Astrocyte (in vitro differentiated cells and primary cell): ENCODE results near the gene EDA. TPM values are rescaled to one million over a fixed set of nuclear protein-coding genes. Genes with fewer than 3 reads are reported as not detected.

Source experiments
- DNase-seq: peaks from one replicate; pipeline ENCODE4 v3.0.0-alpha.2; 2010; ENCODE audit warnings: low read depth
- FAIRE-seq: peaks from 2 replicates; lab custom pipeline; 2011; peaks lifted over from hg19 to GRCh38; lab: Jason Lieb, UNC
- H2AFZ ChIP-seq: 2 replicates; pipeline ENCODE4 v1.6.0; 2012; ENCODE audit warnings: low read depth, low read length, inconsistent platforms
- H3K27ac ChIP-seq: 2 replicates; pipeline ENCODE4 v1.5.1; 2011; ENCODE audit warnings: low read depth, low read length, inconsistent platforms
- H3K27me3 ChIP-seq: 2 replicates; pipeline ENCODE4 v1.6.0; 2011; ENCODE audit warnings: low read length, inconsistent platforms; ENCODE audit not compliant: insufficient read depth
- H3K36me3 ChIP-seq: 2 replicates; pipeline ENCODE4 v1.5.1; 2011; ENCODE audit warnings: low read length, inconsistent platforms; ENCODE audit not compliant: insufficient read depth
- H3K4me1 ChIP-seq: 2 replicates; pipeline ENCODE4 v1.5.1; 2011; ENCODE audit warnings: low read length, inconsistent platforms; ENCODE audit not compliant: insufficient read depth
- H3K4me2 ChIP-seq: 2 replicates; pipeline ENCODE4 v1.6.0; 2012; ENCODE audit warnings: low read length, inconsistent platforms
- H3K4me3 ChIP-seq: 2 replicates; pipeline ENCODE4 v1.5.1; 2011; ENCODE audit warnings: low read depth, mild to moderate bottlenecking, low read length, inconsistent platforms; ENCODE audit not compliant: insufficient read depth
- H3K79me2 ChIP-seq: 2 replicates; pipeline ENCODE4 v1.6.0; 2012; ENCODE audit warnings: mild to moderate bottlenecking, low read length, inconsistent platforms; ENCODE audit not compliant: insufficient read depth
- H3K9ac ChIP-seq: 2 replicates; pipeline ENCODE4 v1.6.0; 2012; ENCODE audit warnings: mild to moderate bottlenecking, low read length, inconsistent platforms
- H3K9me3 ChIP-seq: 2 replicates; pipeline ENCODE4 v1.5.1; 2012; ENCODE audit warnings: low read depth, mild to moderate bottlenecking, low read length, inconsistent platforms; ENCODE audit not compliant: insufficient read depth
- H4K20me1 ChIP-seq: 2 replicates; pipeline ENCODE4 v1.6.0; 2012; ENCODE audit warnings: low read length, inconsistent platforms; ENCODE audit not compliant: insufficient read depth
- H3K27ac Mint-ChIP-seq: one replicate; pipeline ENCODE4 v1.8.0; 2021; ENCODE audit warnings: mild to moderate bottlenecking, mixed read lengths; ENCODE audit not compliant: unreplicated experiment
- H3K27me3 Mint-ChIP-seq: one replicate; pipeline ENCODE4 v1.8.0; 2021; ENCODE audit warnings: low read depth, mixed read lengths; ENCODE audit not compliant: unreplicated experiment
- H3K36me3 Mint-ChIP-seq: one replicate; pipeline ENCODE4 v1.8.0; 2021; ENCODE audit warnings: low read depth, mixed read lengths; ENCODE audit not compliant: unreplicated experiment
- H3K4me1 Mint-ChIP-seq: one replicate; pipeline ENCODE4 v1.8.0; 2021; ENCODE audit warnings: low read depth, mixed read lengths; ENCODE audit not compliant: unreplicated experiment
- H3K4me3 Mint-ChIP-seq: one replicate; pipeline ENCODE4 v1.8.0; 2021; ENCODE audit warnings: mild to moderate bottlenecking, moderate library complexity, mixed read lengths; ENCODE audit not compliant: unreplicated experiment
- H3K9me3 Mint-ChIP-seq: one replicate; pipeline ENCODE4 v1.8.0; 2021; ENCODE audit warnings: mild to moderate bottlenecking, mixed read lengths; ENCODE audit not compliant: unreplicated experiment
- EZH2 ChIP-seq: IDR thresholded peaks from 2 replicates; pipeline ENCODE4 v1.6.1; 2012; ENCODE audit warnings: mild to moderate bottlenecking, low read length, inconsistent platforms; ENCODE audit not compliant: insufficient read depth
- total RNA-seq: library from RNA; stranded (reverse); gene quantifications from 2 replicates; pipeline ENCODE4 v1.2.1, GENCODE V29; 2021
- TF ChIP-seq, protein P1 (sequence below): IDR thresholded peaks from 2 replicates; pipeline ENCODE4 v1.5.1; 2011; ENCODE audit warnings: low read depth, mild to moderate bottlenecking, inconsistent platforms, low read length, moderate library complexity; ENCODE audit not compliant: insufficient read depth

EDA gene
- total RNA-seq, 1 donor from 2014 or later, result 1.8 TPM

DNA sequence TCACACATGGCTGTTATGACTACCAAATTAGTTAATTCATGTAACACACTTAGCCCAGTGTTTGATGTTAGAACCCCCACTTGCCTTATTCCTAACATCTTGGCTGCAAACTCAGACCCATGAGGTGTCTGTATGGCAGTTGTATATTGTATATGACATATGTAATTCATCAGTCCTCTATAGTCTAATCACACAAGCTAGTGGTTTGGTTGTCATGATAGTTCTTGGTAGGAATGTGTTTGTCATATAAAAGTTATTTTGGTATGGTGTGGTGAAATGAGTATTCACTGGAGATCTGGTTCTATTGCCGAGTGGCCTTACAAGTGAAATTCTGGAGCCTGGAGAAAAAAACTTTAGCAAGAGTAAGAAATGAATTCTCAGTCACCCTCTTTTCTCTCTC lies 284.6 kb downstream of the EDA start:
- no peaks in the 10 kb centered on the region for H3K9me3 Mint-ChIP-seq
- FAIRE-seq, result no peak
- H3K27me3 ChIP-seq, result no peaks in the 10 kb centered on the region
- no peaks in the 10 kb centered on the region for H3K36me3 ChIP-seq
- H3K27ac ChIP-seq, result no peak overlapping the region
- no peak overlapping the region for H3K9ac ChIP-seq
- no peaks in the 10 kb centered on the region for H3K4me1 ChIP-seq
- no peak overlapping the region for H3K27ac Mint-ChIP-seq
- no peaks in the 10 kb centered on the region for H3K9me3 ChIP-seq
- H3K4me2 ChIP-seq, result no peak overlapping the region
- no peaks in the 10 kb centered on the region for H4K20me1 ChIP-seq
- TF ChIP-seq EZH2, result no peak
- TF ChIP-seq, protein P1, sequence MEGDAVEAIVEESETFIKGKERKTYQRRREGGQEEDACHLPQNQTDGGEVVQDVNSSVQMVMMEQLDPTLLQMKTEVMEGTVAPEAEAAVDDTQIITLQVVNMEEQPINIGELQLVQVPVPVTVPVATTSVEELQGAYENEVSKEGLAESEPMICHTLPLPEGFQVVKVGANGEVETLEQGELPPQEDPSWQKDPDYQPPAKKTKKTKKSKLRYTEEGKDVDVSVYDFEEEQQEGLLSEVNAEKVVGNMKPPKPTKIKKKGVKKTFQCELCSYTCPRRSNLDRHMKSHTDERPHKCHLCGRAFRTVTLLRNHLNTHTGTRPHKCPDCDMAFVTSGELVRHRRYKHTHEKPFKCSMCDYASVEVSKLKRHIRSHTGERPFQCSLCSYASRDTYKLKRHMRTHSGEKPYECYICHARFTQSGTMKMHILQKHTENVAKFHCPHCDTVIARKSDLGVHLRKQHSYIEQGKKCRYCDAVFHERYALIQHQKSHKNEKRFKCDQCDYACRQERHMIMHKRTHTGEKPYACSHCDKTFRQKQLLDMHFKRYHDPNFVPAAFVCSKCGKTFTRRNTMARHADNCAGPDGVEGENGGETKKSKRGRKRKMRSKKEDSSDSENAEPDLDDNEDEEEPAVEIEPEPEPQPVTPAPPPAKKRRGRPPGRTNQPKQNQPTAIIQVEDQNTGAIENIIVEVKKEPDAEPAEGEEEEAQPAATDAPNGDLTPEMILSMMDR, result no peak
- no peak overlapping the region for H2AFZ ChIP-seq
- H3K4me3 ChIP-seq, result no peak overlapping the region
- no peaks in the 10 kb centered on the region for H3K4me1 Mint-ChIP-seq
- no peaks in the 10 kb centered on the region for H3K27me3 Mint-ChIP-seq
- no peaks in the 10 kb centered on the region for H3K79me2 ChIP-seq
- no peak for DNase-seq
- H3K36me3 Mint-ChIP-seq, result no peaks in the 10 kb centered on the region
- no peak overlapping the region for H3K4me3 Mint-ChIP-seq

DNA sequence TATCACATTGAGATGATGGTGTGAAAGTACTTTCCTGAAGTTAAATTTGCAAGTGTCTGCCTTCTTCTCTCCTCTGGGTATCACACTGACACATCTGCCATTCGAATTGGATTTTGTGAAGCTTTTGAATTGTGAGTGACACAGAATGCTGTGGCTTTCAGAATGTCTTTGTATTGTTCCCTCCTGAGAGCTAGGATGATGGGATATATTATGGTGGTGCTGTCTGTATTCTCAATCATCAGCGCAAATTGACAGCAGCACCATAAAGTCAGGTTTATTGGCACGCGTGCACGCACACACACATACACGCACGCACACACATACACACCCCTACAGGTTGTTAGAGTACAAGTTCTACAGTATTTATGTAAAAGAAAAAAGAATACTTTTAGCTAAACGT lies 290.5 kb downstream of the EDA start:
- H3K27me3 ChIP-seq, result no peaks in the 10 kb centered on the region
- Mint-ChIP-seq H3K4me1 (no peaks in the 10 kb centered on the region), H3K4me3 (no peak overlapping the region), H3K36me3 (no peaks in the 10 kb centered on the region), H3K9me3 (no peaks in the 10 kb centered on the region), H3K27ac (no peak overlapping the region), H3K27me3 (no peaks in the 10 kb centered on the region)
- no peaks in the 10 kb centered on the region for H4K20me1 ChIP-seq
- no peaks in the 10 kb centered on the region for H3K79me2 ChIP-seq
- no peak overlapping the region for H3K9ac ChIP-seq
- no peak overlapping the region for H3K4me3 ChIP-seq
- DNase-seq (no peak), FAIRE-seq (no peak)
- no peaks in the 10 kb centered on the region for H3K4me1 ChIP-seq
- no peak overlapping the region for H2AFZ ChIP-seq
- TF ChIP-seq EZH2, result no peak
- TF ChIP-seq, protein P1, result no peak
- no peaks in the 10 kb centered on the region for H3K36me3 ChIP-seq
- H3K9me3 ChIP-seq, result no peaks in the 10 kb centered on the region
- H3K4me2 ChIP-seq, result no peak overlapping the region
- H3K27ac ChIP-seq, result no peak overlapping the region

GRCh38 chrX:69914781-69915180 lies 298.9 kb downstream of the EDA start:
- Histone ChIP-seq H3K27me3 (no peaks in the 10 kb centered on the region), H3K36me3 (no peaks in the 10 kb centered on the region), H3K4me2 (no peak overlapping the region), H3K4me3 (no peak overlapping the region), H2AFZ (no peak overlapping the region), H3K9me3 (no peaks in the 10 kb centered on the region), H3K4me1 (no peaks in the 10 kb centered on the region), H3K27ac (no peak overlapping the region), H4K20me1 (no peaks in the 10 kb centered on the region), H3K79me2 (no peaks in the 10 kb centered on the region), H3K9ac (no peak overlapping the region)
- H3K9me3 Mint-ChIP-seq, result peaks cover 2% of the 10 kb centered on the region
- peaks cover 2% of the 10 kb centered on the region for H3K4me1 Mint-ChIP-seq
- no peaks in the 10 kb centered on the region for H3K27me3 Mint-ChIP-seq
- no peak overlapping the region for H3K27ac Mint-ChIP-seq
- FAIRE-seq (no peak), DNase-seq (no peak)
- no peak overlapping the region for H3K4me3 Mint-ChIP-seq
- TF ChIP-seq, protein P1, result no peak
- TF ChIP-seq EZH2, result no peak
- no peaks in the 10 kb centered on the region for H3K36me3 Mint-ChIP-seq
